Naive thymus-derived CD4-positive, alpha-beta T cell (primary cell): ENCODE results near the gene CPOX. TPM values are rescaled to one million over a fixed set of nuclear protein-coding genes. Genes with fewer than 3 reads are reported as not detected.

ENCODE experiments used
- ATAC-seq: fragments of 150-1000 bp; cut with Tn5 transposase; 2 replicates; pipeline ENCODE4 v1.10.0; 2021; ENCODE audit warnings: mild to moderate bottlenecking, moderate library complexity
- CTCF ChIA-PET: fragments of 350-600 bp; sonication (Branson Sonifier 250); formaldehyde crosslinking; loops from one replicate; lab custom pipeline; 2021; ENCODE audit warnings: antibody characterized with exemption; lab: Charles Lee
- POLR2A ChIA-PET: fragments of 350-600 bp; sonication (Branson Sonifier 250); formaldehyde crosslinking; loops from one replicate; lab custom pipeline; 2021; ENCODE audit warnings: antibody characterized with exemption, inconsistent platforms; lab: Charles Lee
- DNase-seq, 9 donors: peaks; one replicate each; pipeline versions ENCODE4 v3.0.0 to v3.0.0-alpha.2; 2020 to 2022; ENCODE audit warnings: mixed read lengths in 1 of 9
- H3K27ac ChIP-seq: one replicate; pipeline ENCODE4 v1.7.0; 2013; ENCODE audit warnings: mild to moderate bottlenecking, low read depth, low read length, moderate library complexity
- H3K27me3 ChIP-seq, 2 donors: one replicate each; pipeline ENCODE4 v1.7.0; 2013; ENCODE audit warnings: low read length in 2 of 2, mild to moderate bottlenecking in 2 of 2, moderate library complexity in 2 of 2; ENCODE audit not compliant: control insufficient read depth in 2 of 2, insufficient read depth in 2 of 2
- H3K36me3 ChIP-seq, 3 experiments: 1 replicate in 2 of 3; 2 replicates in 1 of 3; pipeline ENCODE4 v1.7.0; 2013; ENCODE audit warnings: low read length in 3 of 3, mild to moderate bottlenecking in 3 of 3, moderate library complexity in 1 of 3; ENCODE audit not compliant: insufficient read depth in 3 of 3, control insufficient read depth in 2 of 3
- H3K4me1 ChIP-seq, 2 donors: one replicate each; pipeline ENCODE4 v1.7.0; 2013; ENCODE audit warnings: low read length in 2 of 2, mild to moderate bottlenecking in 2 of 2, moderate library complexity in 1 of 2; ENCODE audit not compliant: control insufficient read depth in 2 of 2, insufficient read depth in 2 of 2
- H3K4me3 ChIP-seq: 2 replicates; pipeline ENCODE4 v1.7.0; 2013; ENCODE audit warnings: mild to moderate bottlenecking, low read length
- H3K9me3 ChIP-seq, 3 experiments: 1 replicate in 2 of 3; 2 replicates in 1 of 3; pipeline ENCODE4 v1.7.0; 2013; ENCODE audit warnings: low read length in 3 of 3; ENCODE audit not compliant: control insufficient read depth in 2 of 3
- H3K27ac Mint-ChIP-seq, 9 donors: one replicate each; pipeline ENCODE4 v1.8.0; 2020 to 2022; ENCODE audit warnings: mixed read lengths in 9 of 9, mild to moderate bottlenecking in 8 of 9, moderate library complexity in 5 of 9, inconsistent platforms in 2 of 9
- H3K27me3 Mint-ChIP-seq, 5 donors: one replicate each; pipeline ENCODE4 v1.8.0; 2021 to 2022; ENCODE audit warnings: mixed read lengths in 5 of 5, mild to moderate bottlenecking in 1 of 5
- H3K36me3 Mint-ChIP-seq, 5 donors: one replicate each; pipeline ENCODE4 v1.8.0; 2020 to 2022; ENCODE audit warnings: mixed read lengths in 5 of 5, mild to moderate bottlenecking in 3 of 5, inconsistent platforms in 1 of 5
- H3K4me1 Mint-ChIP-seq, 7 donors: one replicate each; pipeline ENCODE4 v1.8.0; 2020 to 2022; ENCODE audit warnings: mixed read lengths in 7 of 7, mild to moderate bottlenecking in 3 of 7, inconsistent platforms in 1 of 7
- H3K4me3 Mint-ChIP-seq, 10 donors: one replicate each; pipeline ENCODE4 v1.8.0; 2020 to 2022; ENCODE audit warnings: mild to moderate bottlenecking in 10 of 10, mixed read lengths in 10 of 10, moderate library complexity in 6 of 10, inconsistent platforms in 2 of 10
- H3K9me3 Mint-ChIP-seq, 11 donors: one replicate each; pipeline ENCODE4 v1.8.0; 2020 to 2022; ENCODE audit warnings: mixed read lengths in 11 of 11, mild to moderate bottlenecking in 4 of 11, inconsistent platforms in 1 of 11, moderate library complexity in 1 of 11
- intact Hi-C, 2 donors: fragments of 100-400 bp; cut with micrococcal nuclease; formaldehyde crosslinking; loops; one replicate each; pipeline ENCODE4 v1.15.1; 2023
- polyA plus RNA-seq, 2 donors: library from polyadenylated mRNA; unstranded; fragments of 300-500 nt; fragmentation: Illumina TruSeq; gene quantifications; one replicate each; pipeline ENCODE4 v1.2.3, GENCODE V29; 2021
- total RNA-seq, 6 experiments: library from RNA in 5 of 6; stranded (reverse) in 5 of 6; gene quantifications; 1 replicate in 5 of 6; 2 replicates in 1 of 6; pipeline ENCODE4 v1.2.3 and lab custom pipeline; 2021 to 2026

The CPOX gene
- total and polyA plus RNA-seq, 7 experiments from 2014 or later, result 2.7 to 67.5 (median 12.2) TPM

- Histone ChIP-seq H3K4me1 (peaks cover 0 to 18% of the 10 kb centered on the region in 2 donors), H3K27me3 (no peaks in the 10 kb centered on the region), H3K9me3 (no peaks in the 10 kb centered on the region), H3K4me3 (no peak overlapping the region), H3K27ac (no peak overlapping the region), H3K36me3 (no peaks in the 10 kb centered on the region)
- DNase-seq, result no peak
- Mint-ChIP-seq H3K27ac (peak overlapping the region in 1 of 9 donors; percentile 94), H3K36me3 (peaks cover 0 to 52% (median 0%) of the 10 kb centered on the region in 5 donors), H3K9me3 (peaks cover 0 to 12% (median 0%) of the 10 kb centered on the region in 11 donors), H3K4me1 (peaks cover 0 to 68% (median 0%) of the 10 kb centered on the region in 7 donors), H3K27me3 (peaks cover 0 to 9% (median 0%) of the 10 kb centered on the region in 5 donors), H3K4me3 (peak overlapping the region in 1 of 10 donors; percentile 88)
- CTCF ChIA-PET, result no interaction called here
- intact Hi-C loops, result loop anchor here in 1 of 2 donors (1.0 kb wide), 2 partner anchors 8 to 10 kb away; no protein-coding TSS in a partner anchor
- POLR2A ChIA-PET, result no interaction called here
- no peak for ATAC-seq
These were observed 47.5 kb downstream of the CPOX start for GRCh38 chr3:98545940-98546339.

DNA sequence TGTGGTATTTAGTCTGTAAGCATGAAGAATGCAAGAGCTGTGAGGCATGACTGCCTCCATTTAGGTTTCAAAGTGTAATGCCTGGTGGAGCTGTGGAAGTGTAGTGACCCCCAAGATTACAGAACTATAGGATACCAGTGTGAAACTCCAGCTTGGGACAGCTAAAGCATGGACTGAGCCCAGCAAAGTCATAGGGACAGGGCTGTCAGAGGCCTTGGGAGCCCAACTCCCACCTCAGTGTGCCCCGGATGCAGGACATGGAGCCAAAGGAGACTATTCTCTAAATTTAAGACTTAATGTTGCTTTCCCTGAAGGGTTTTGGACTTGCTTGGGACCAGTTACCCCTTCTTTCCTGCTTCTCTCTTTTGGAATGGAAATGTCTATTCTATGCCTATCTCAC is 50.8 kb downstream of the CPOX start:
- H3K4me1 ChIP-seq, result peaks cover 0 to 12% of the 10 kb centered on the region in 2 donors
- intact Hi-C loops, result no loop called here
- H3K27ac ChIP-seq, result no peak overlapping the region
- CTCF ChIA-PET, result no interaction called here
- ATAC-seq, result no peak
- H3K27me3 Mint-ChIP-seq, result peaks cover 0 to 5% (median 0%) of the 10 kb centered on the region in 5 donors
- peak overlapping the region in 1 of 9 donors; percentile 51 for H3K27ac Mint-ChIP-seq
- peaks cover 0 to 59% (median 0%) of the 10 kb centered on the region in 7 donors for H3K4me1 Mint-ChIP-seq
- H3K9me3 Mint-ChIP-seq, result peaks cover 0 to 9% (median 0%) of the 10 kb centered on the region in 11 donors
- H3K4me3 Mint-ChIP-seq, result no peak overlapping the region
- no peaks in the 10 kb centered on the region for H3K27me3 ChIP-seq
- POLR2A ChIA-PET, result no interaction called here
- no peak for DNase-seq
- H3K4me3 ChIP-seq, result no peak overlapping the region
- no peaks in the 10 kb centered on the region for H3K9me3 ChIP-seq
- peaks cover 0 to 36% (median 0%) of the 10 kb centered on the region in 5 donors for H3K36me3 Mint-ChIP-seq
- H3K36me3 ChIP-seq, result no peaks in the 10 kb centered on the region

DNA sequence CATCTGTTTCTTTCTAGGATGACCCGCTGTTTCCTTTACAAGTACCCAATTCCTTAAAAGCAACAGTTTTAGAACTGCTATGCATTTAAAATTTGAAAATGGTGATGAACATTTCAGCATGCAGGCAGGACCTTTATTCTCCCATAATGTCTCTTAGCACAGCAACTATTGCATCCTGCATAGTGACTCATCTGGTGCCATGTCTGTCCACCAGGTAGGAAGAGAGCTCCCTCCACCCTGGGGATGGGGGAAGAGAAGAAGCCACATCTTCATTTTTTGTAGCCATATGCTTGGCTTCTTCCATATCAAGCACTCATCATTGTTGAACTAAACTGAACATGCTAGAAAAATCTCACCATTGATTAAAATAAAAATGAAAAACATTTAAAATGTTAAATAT is 51.7 kb downstream of the CPOX start:
- intact Hi-C loops, result loop anchor here in 1 of 2 donors (2.0 kb wide), 1 partner anchor 51 kb away; the partner anchor contains the start of gene CPOX
- H3K36me3 ChIP-seq, result no peaks in the 10 kb centered on the region
- H3K4me3 ChIP-seq, result no peak overlapping the region
- peaks cover 0 to 5% (median 0%) of the 10 kb centered on the region in 5 donors for H3K27me3 Mint-ChIP-seq
- H3K9me3 Mint-ChIP-seq, result peaks cover 0 to 9% (median 0%) of the 10 kb centered on the region in 11 donors
- no peaks in the 10 kb centered on the region for H3K9me3 ChIP-seq
- H3K4me1 ChIP-seq, result peaks cover 0 to 12% of the 10 kb centered on the region in 2 donors
- CTCF ChIA-PET, result interaction anchor here (0.6 kb wide), 1 partner anchor 882 kb away, joined by 4 read pairs; no protein-coding TSS in a partner anchor
- ATAC-seq (no peak), DNase-seq (no peak)
- no peaks in the 10 kb centered on the region for H3K27me3 ChIP-seq
- H3K27ac ChIP-seq, result no peak overlapping the region
- peak overlapping the region in 1 of 9 donors; percentile 90 for H3K27ac Mint-ChIP-seq
- POLR2A ChIA-PET, result interaction anchor here (1.6 kb wide), 2 partner anchors 19 to 49 kb away, joined by 3 to 4 read pairs; partner anchors contain the start of gene CLDND1
- peaks cover 0 to 37% (median 0%) of the 10 kb centered on the region in 5 donors for H3K36me3 Mint-ChIP-seq
- peak overlapping the region in 1 of 10 donors; percentile 81 for H3K4me3 Mint-ChIP-seq
- H3K4me1 Mint-ChIP-seq, result peaks cover 0 to 66% (median 0%) of the 10 kb centered on the region in 7 donors

DNA sequence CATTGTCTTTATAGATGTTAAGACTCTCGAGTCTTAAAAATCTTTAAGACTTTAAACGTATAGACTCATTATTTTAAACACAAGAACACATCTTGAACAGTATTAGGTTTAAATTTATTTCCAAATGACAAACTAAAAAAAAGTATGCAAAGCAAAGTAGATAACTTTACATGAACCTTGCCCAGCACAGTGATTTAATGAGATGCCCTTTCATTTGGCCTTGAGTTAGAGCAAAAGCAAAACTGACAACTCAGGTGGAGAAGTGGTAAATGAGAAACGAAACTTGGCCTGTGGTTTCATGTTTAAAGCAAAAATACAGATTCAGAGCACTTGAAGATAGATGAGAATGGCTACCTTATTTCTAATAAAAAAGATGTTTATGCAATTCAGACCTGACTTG is 53.1 kb downstream of the CPOX start:
- POLR2A ChIA-PET, result interaction anchor here (1.6 kb wide), 2 partner anchors 18 to 50 kb away, joined by 3 to 4 read pairs; partner anchors contain the start of gene CLDND1
- H3K4me3 Mint-ChIP-seq, result peak overlapping the region in 1 of 10 donors; percentile 49
- DNase-seq (no peak), ATAC-seq (no peak)
- intact Hi-C loops, result loop anchor here in 1 of 2 donors (1.0 to 2.0 kb wide), 3 partner anchors 16 to 52 kb away; partner anchors contain the start of gene CPOX
- Histone ChIP-seq H3K4me3 (no peak overlapping the region), H3K4me1 (peaks cover 0 to 12% of the 10 kb centered on the region in 2 donors), H3K27me3 (no peaks in the 10 kb centered on the region), H3K9me3 (no peaks in the 10 kb centered on the region), H3K27ac (no peak overlapping the region), H3K36me3 (no peaks in the 10 kb centered on the region)
- CTCF ChIA-PET, result no interaction called here
- peaks cover 0 to 64% (median 0%) of the 10 kb centered on the region in 7 donors for H3K4me1 Mint-ChIP-seq
- no peaks in the 10 kb centered on the region for H3K27me3 Mint-ChIP-seq
- peak overlapping the region in 1 of 9 donors; percentile 75 for H3K27ac Mint-ChIP-seq
- H3K36me3 Mint-ChIP-seq, result peaks cover 0 to 39% (median 0%) of the 10 kb centered on the region in 5 donors
- peaks cover 0 to 9% (median 0%) of the 10 kb centered on the region in 11 donors for H3K9me3 Mint-ChIP-seq

GRCh38 chr3:98536456-98537017 is 56.9 kb downstream of the CPOX start:
- no peak overlapping the region for H3K4me3 ChIP-seq
- intact Hi-C loops, result loop anchor here (1.0 kb wide), 4 partner anchors 9 to 20 kb away; partner anchors contain the start of gene CLDND1 (in 1 of the 2)
- H3K9me3 Mint-ChIP-seq, result peaks cover 0 to under 1% (median 0%) of the 10 kb centered on the region in 11 donors
- no peak for DNase-seq
- no peaks in the 10 kb centered on the region for H3K27me3 Mint-ChIP-seq
- no peaks in the 10 kb centered on the region for H3K27me3 ChIP-seq
- H3K4me3 Mint-ChIP-seq, result peak overlapping the region in 1 of 10 donors; percentile 68
- peaks cover 0 to 12% of the 10 kb centered on the region in 2 donors for H3K4me1 ChIP-seq
- ATAC-seq, result no peak
- no peak overlapping the region for H3K27ac ChIP-seq
- peak overlapping the region in 2 of 9 donors; percentile 49 to 66 for H3K27ac Mint-ChIP-seq
- peaks cover 0 to 31% (median 0%) of the 10 kb centered on the region in 5 donors for H3K36me3 Mint-ChIP-seq
- H3K4me1 Mint-ChIP-seq, result peaks cover 0 to 51% (median 0%) of the 10 kb centered on the region in 7 donors
- H3K9me3 ChIP-seq, result no peaks in the 10 kb centered on the region
- ChIA-PET POLR2A (interaction anchor here (1.0 to 1.2 kb wide), 2 partner anchors 19 to 20 kb away, joined by 3 read pairs; no protein-coding TSS in a partner anchor), CTCF (no interaction called here)
- H3K36me3 ChIP-seq, result no peaks in the 10 kb centered on the region

DNA sequence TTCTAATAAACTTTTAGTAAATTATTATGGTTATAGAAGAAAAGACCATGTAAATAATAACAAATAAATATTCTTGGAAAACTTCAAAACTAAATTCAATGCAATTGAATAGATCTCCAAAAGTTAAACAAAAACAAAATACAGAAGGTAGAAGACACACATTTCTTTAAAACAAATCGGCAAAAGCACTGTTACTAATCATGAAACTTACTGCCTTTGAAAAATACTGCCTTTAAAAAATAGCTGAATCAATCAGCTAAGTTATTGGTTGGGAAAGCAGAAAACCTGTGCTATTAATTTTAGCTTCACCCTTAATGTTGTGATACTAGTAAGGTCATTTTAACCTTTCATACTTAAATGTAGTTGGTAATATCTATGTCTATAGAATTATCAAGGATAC is 58.7 kb downstream of the CPOX start:
- H3K4me1 ChIP-seq, result no peaks in the 10 kb centered on the region
- ATAC-seq, result no peak
- ChIA-PET CTCF (no interaction called here), POLR2A (no interaction called here)
- H3K27ac ChIP-seq, result no peak overlapping the region
- Mint-ChIP-seq H3K27ac (peak overlapping the region in 1 of 9 donors; percentile 13), H3K4me1 (peaks cover 0 to 55% (median 0%) of the 10 kb centered on the region in 7 donors), H3K4me3 (no peak overlapping the region), H3K36me3 (peaks cover 0 to 33% (median 0%) of the 10 kb centered on the region in 5 donors), H3K9me3 (no peaks in the 10 kb centered on the region), H3K27me3 (peaks cover 0 to 2% (median 0%) of the 10 kb centered on the region in 5 donors)
- H3K36me3 ChIP-seq, result no peaks in the 10 kb centered on the region
- intact Hi-C loops, result no loop called here
- H3K9me3 ChIP-seq, result no peaks in the 10 kb centered on the region
- DNase-seq, result no peak
- H3K27me3 ChIP-seq, result no peaks in the 10 kb centered on the region
- no peak overlapping the region for H3K4me3 ChIP-seq
